Neural progenitor cell (in vitro differentiated cells): Measurements from ENCODE around the gene GON4L. TPM values are rescaled to one million over a fixed set of nuclear protein-coding genes. Genes with fewer than 3 reads are reported as not detected.
"Not testable (repeated sequence)": the region's sequence is repeated elsewhere in the genome, so short reads cannot be mapped to it uniquely, and the experiment has no call there.

Source experiments
- DNase-seq: peaks from one replicate; pipeline ENCODE4 v3.0.0-alpha.2; 2016; ENCODE audit warnings: low spot score
- H2AFZ ChIP-seq: fragments of 200-600 bp; sonication (generic); replicated peaks from 2 replicates; pipeline ENCODE4 v1.6.1; 2016; ENCODE audit warnings: antibody characterized with exemption
- H3F3A ChIP-seq: fragments of 200-600 bp; sonication (generic); 2 replicates; pipeline ENCODE4 v1.6.1; 2016; ENCODE audit warnings: antibody characterized with exemption, low read depth
- H3K27ac ChIP-seq: fragments of 200-600 bp; sonication (generic); 2 replicates; pipeline ENCODE4 v1.5.1; 2016; ENCODE audit warnings: mild to moderate bottlenecking
- H3K27me3 ChIP-seq: fragments of 200-600 bp; sonication (generic); 2 replicates; pipeline ENCODE4 v1.6.1; 2016; ENCODE audit warnings: mild to moderate bottlenecking, moderate library complexity
- H3K36me3 ChIP-seq: fragments of 200-600 bp; sonication (generic); 2 replicates; pipeline ENCODE4 v1.5.1; 2016
- H3K4me1 ChIP-seq: fragments of 200-600 bp; sonication (generic); 2 replicates; pipeline ENCODE4 v1.6.1; 2016; ENCODE audit warnings: mixed run types
- H3K4me2 ChIP-seq: fragments of 200-600 bp; sonication (generic); 2 replicates; pipeline ENCODE4 v1.6.1; 2016
- H3K4me3 ChIP-seq: fragments of 200-600 bp; sonication (generic); 2 replicates; pipeline ENCODE4 v1.5.1; 2016
- H3K79me2 ChIP-seq: fragments of 200-600 bp; sonication (generic); 2 replicates; pipeline ENCODE4 v1.6.1; 2016; ENCODE audit warnings: low read depth
- H3K9ac ChIP-seq: fragments of 200-600 bp; sonication (generic); 2 replicates; pipeline ENCODE4 v1.6.1; 2016
- H3K9me3 ChIP-seq: fragments of 200-600 bp; sonication (generic); 2 replicates; pipeline ENCODE4 v1.5.1; 2016; ENCODE audit warnings: low read depth
- H4K20me1 ChIP-seq: fragments of 200-600 bp; sonication (generic); 2 replicates; pipeline ENCODE4 v1.6.1; 2016; ENCODE audit warnings: low read depth
- H3K27ac Mint-ChIP-seq: 3 replicates; pipeline ENCODE4 v1.8.0; 2021; ENCODE audit warnings: mixed read lengths
- H3K27me3 Mint-ChIP-seq: 2 replicates; pipeline ENCODE4 v1.8.0; 2022; ENCODE audit warnings: low read depth, mild to moderate bottlenecking, inconsistent platforms, moderate library complexity, mixed read lengths; ENCODE audit not compliant: insufficient read depth
- H3K36me3 Mint-ChIP-seq: 3 replicates; pipeline ENCODE4 v1.8.0; 2021; ENCODE audit warnings: mixed read lengths
- H3K4me1 Mint-ChIP-seq: 3 replicates; pipeline ENCODE4 v1.8.0; 2021; ENCODE audit warnings: mixed read lengths
- H3K4me3 Mint-ChIP-seq: 3 replicates; pipeline ENCODE4 v1.8.0; 2021; ENCODE audit warnings: mild to moderate bottlenecking, moderate library complexity, mixed read lengths
- H3K9me3 Mint-ChIP-seq: 3 replicates; pipeline ENCODE4 v1.8.0; 2020; ENCODE audit warnings: mixed read lengths
- EZH2 ChIP-seq: fragments of 200-600 bp; sonication (generic); IDR thresholded peaks from 2 replicates; pipeline ENCODE4 v1.6.1; 2017; ENCODE audit warnings: antibody characterized with exemption, mild to moderate bottlenecking, moderate library complexity
- EZH2phosphoT487 ChIP-seq: fragments of 200-600 bp; sonication (generic); IDR thresholded peaks from 2 replicates; pipeline ENCODE4 v1.6.1; 2017; ENCODE audit warnings: antibody characterized with exemption
- total RNA-seq: library from RNA; depleted of rRNA; stranded (reverse); fragments of >200 nt; gene quantifications from 2 replicates; pipeline ENCODE4 v1.2.3, GENCODE V29; 2015; ENCODE audit warnings: low replicate concordance
- TF ChIP-seq, protein P1 (sequence below): fragments of 200-600 bp; sonication (generic); IDR thresholded peaks from 2 replicates; pipeline ENCODE4 v1.5.1; 2017; ENCODE audit warnings: antibody characterized with exemption, mild to moderate bottlenecking

Gene GON4L
- total RNA-seq, 1 donor from 2014 or later: 31.4 TPM

DNA sequence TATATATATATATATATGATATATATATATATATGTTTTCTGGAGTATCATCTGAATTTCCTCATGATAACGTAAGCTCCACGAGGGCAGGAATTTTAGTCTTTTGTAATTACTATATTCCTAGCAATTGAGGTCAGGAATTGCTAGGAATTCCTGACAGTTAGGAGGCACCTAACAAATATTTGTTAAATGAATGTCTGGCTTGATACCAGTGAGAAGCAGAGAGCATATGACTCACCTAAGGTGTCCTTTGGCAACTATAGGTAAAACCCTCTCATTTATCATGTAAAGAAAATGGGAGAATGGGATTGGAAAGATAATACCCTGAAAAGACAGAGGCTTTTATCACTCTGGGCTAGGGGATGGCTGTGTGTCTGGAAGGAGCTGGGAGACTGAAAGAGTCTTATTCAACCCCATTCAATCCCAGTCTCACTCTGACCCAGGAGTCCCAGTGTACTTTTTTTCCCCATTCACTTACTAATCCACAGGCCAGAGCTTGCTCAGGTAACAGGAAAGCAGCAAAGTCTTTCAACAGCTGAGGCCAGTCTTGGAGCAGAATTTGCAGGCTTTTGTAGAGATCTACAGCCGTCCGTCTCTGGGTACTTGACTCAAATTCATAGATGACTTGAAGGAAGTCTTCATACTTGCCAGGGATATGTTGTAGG, 96.9 kb downstream of the GON4L start:
- Histone ChIP-seq H3K36me3 (no peaks in the 10 kb centered on the region), H4K20me1 (no peaks in the 10 kb centered on the region), H3K79me2 (no peaks in the 10 kb centered on the region), H3K27me3 (no peaks in the 10 kb centered on the region), H3K4me2 (no peak overlapping the region), H3K4me3 (no peak overlapping the region), H3K4me1 (no peaks in the 10 kb centered on the region), H3F3A (peaks cover 8% of the 10 kb centered on the region), H2AFZ (no peak overlapping the region), H3K9me3 (no peaks in the 10 kb centered on the region), H3K9ac (no peak overlapping the region), H3K27ac (peak overlapping the region; percentile 70)
- Mint-ChIP-seq H3K9me3 (no peaks in the 10 kb centered on the region), H3K36me3 (peaks cover 39% of the 10 kb centered on the region), H3K4me3 (no peak overlapping the region), H3K27me3 (no peaks in the 10 kb centered on the region), H3K4me1 (no peaks in the 10 kb centered on the region), H3K27ac (no peak overlapping the region)
- DNase-seq: no peak
- TF ChIP-seq, protein P1, sequence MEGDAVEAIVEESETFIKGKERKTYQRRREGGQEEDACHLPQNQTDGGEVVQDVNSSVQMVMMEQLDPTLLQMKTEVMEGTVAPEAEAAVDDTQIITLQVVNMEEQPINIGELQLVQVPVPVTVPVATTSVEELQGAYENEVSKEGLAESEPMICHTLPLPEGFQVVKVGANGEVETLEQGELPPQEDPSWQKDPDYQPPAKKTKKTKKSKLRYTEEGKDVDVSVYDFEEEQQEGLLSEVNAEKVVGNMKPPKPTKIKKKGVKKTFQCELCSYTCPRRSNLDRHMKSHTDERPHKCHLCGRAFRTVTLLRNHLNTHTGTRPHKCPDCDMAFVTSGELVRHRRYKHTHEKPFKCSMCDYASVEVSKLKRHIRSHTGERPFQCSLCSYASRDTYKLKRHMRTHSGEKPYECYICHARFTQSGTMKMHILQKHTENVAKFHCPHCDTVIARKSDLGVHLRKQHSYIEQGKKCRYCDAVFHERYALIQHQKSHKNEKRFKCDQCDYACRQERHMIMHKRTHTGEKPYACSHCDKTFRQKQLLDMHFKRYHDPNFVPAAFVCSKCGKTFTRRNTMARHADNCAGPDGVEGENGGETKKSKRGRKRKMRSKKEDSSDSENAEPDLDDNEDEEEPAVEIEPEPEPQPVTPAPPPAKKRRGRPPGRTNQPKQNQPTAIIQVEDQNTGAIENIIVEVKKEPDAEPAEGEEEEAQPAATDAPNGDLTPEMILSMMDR: no peak
- TF ChIP-seq EZH2phosphoT487 (no peak), EZH2 (no peak)

DNA sequence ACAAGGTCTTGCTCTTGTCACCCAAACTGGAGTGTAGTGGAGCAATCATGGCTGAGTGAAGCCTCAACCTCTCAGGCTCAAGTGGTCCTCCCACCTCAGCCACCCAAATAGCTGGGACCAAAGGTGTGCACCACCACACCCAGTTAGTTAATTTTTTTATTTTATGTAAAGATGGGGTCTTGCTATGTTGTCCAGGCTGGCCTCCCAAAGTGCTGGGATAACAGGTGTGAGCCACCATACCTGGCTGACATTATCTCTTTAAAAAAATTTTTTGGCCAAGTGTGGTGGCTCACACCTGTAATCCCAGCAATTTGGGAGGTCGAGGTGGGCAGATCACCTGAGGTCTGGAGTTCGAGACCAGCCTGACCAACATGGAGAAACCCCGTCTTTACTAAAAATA, 98.0 kb downstream of the GON4L start:
- not testable (repeated sequence) for H3K9me3 ChIP-seq, H3K4me3 ChIP-seq, H3K4me2 ChIP-seq, H3K27ac Mint-ChIP-seq, H2AFZ ChIP-seq, H3K27me3 ChIP-seq, H3K27me3 Mint-ChIP-seq, H3K36me3 ChIP-seq, H3K9ac ChIP-seq, H3K27ac ChIP-seq, H3K9me3 Mint-ChIP-seq, H4K20me1 ChIP-seq, H3K4me1 ChIP-seq, H3F3A ChIP-seq, H3K4me3 Mint-ChIP-seq, H3K79me2 ChIP-seq, H3K4me1 Mint-ChIP-seq, DNase-seq
- peaks cover 38% of the 10 kb centered on the region for H3K36me3 Mint-ChIP-seq

DNA sequence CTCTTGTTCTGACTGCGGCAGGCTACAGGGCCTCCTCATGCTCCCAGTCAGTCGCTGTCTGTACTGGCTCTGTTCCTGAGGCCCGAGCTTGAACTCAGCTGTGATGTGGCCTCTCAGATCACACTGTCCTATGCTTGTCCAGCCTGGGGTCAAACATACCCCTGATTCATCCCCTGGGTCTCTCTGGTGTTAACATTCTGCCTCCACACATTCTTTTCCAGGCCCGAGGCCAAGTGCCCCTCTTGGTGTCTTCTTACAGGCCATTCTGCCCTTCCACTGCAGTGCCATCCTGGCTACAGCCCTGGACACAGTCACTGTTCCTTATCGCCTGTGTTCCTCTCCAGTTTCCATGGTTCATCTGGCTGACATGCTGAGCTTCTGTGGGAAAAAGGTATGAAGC, 108.9 kb downstream of the GON4L start:
- H4K20me1 ChIP-seq, DNase-seq, H3K4me2 ChIP-seq, H3K27ac Mint-ChIP-seq, H3K9me3 Mint-ChIP-seq, H3K36me3 ChIP-seq, H3K9ac ChIP-seq, H3K4me1 ChIP-seq, H3K9me3 ChIP-seq, H3K27me3 Mint-ChIP-seq, H3K36me3 Mint-ChIP-seq, H2AFZ ChIP-seq, H3K27ac ChIP-seq, H3K27me3 ChIP-seq, H3K4me3 ChIP-seq, H3K79me2 ChIP-seq, H3K4me1 Mint-ChIP-seq: not testable (repeated sequence)
- peak overlapping the region; percentile 64 for H3K4me3 Mint-ChIP-seq
- peaks cover 16% of the 10 kb centered on the region for H3F3A ChIP-seq

DNA sequence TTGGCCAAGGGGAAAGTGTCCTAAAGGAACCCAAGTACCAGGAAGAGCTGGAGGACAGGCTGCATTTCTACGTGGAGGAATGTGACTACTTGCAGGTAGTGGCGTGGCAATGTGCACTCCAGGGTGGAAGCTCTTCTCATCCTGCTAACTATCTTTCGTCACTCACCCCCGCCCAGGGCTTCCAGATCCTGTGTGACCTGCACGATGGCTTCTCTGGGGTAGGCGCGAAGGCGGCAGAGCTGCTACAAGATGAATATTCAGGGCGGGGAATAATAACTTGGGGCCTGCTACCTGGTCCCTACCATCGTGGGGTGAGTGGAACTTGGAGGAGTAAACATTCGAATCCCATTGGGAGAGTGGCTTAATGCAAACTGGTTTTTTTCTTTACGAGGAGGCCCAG, 109.4 kb downstream of the GON4L start:
- H3K27ac ChIP-seq, H4K20me1 ChIP-seq, H3K4me1 Mint-ChIP-seq, H2AFZ ChIP-seq, H3K9ac ChIP-seq, H3K36me3 ChIP-seq, H3K4me1 ChIP-seq, H3K27me3 Mint-ChIP-seq, H3K27ac Mint-ChIP-seq, H3K9me3 ChIP-seq, H3K9me3 Mint-ChIP-seq, H3K36me3 Mint-ChIP-seq, H3K4me3 ChIP-seq, DNase-seq, H3K27me3 ChIP-seq, H3K79me2 ChIP-seq, H3K4me2 ChIP-seq: not testable (repeated sequence)
- H3K4me3 Mint-ChIP-seq: peak overlapping the region; percentile 64
- H3F3A ChIP-seq: peaks cover 16% of the 10 kb centered on the region

DNA sequence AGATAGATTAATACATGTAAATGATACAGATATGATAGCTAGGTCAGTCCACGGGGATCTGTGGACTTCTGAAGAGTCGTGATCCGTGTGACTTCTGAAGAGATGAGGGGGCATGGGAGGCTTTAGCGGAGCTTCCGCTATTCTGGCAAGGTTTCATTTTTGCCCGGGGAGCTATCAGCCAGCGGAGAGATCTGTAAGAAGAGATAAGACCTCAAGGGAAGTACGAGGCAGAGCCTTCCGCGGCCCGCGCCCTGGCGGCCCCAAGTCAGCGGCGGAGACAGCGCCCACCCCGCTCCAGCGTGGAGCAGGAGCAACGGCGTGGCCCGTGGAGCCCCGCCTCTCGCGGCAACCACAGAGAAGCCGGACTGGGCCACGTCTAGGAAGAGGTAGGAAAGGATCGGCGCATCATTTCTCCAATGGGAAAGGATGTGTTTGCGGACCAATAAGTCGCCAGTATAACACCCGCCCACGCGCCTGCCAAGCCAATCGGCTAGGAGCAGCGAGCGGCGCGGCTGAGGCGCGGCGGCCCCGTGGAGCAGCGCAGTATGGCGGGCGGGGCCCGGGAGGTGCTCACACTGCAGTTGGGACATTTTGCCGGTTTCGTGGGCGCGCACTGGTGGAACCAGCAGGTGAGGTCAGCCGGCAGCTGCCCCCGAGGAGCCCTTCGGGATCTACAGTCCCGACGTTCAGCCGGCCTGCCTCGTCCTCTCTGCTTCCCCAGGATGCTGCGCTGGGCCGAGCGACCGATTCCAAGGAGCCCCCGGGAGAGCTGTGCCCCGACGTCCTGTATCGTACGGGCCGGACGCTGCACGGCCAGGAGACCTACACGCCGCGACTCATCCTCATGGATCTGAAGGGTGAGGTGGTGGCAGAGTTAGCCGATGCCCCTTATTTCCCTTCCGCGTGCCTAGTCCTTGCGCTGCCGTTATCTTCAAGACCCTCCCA, 111.5 kb downstream of the GON4L start:
- not testable (repeated sequence) for H3K79me2 ChIP-seq, H3K27me3 ChIP-seq, H3K4me1 Mint-ChIP-seq, H3K27ac ChIP-seq, H3K36me3 Mint-ChIP-seq, H3K36me3 ChIP-seq, H3K9me3 Mint-ChIP-seq, H3K27me3 Mint-ChIP-seq, H3K9me3 ChIP-seq, H3K4me1 ChIP-seq, H4K20me1 ChIP-seq
- Histone ChIP-seq H3F3A (peaks cover 16% of the 10 kb centered on the region), H3K4me2 (peak overlapping the region; percentile 77), H3K4me3 (peak overlapping the region; percentile 54), H3K9ac (peak overlapping the region; percentile 6), H2AFZ (peak overlapping the region; percentile 63)
- Mint-ChIP-seq H3K27ac (peak overlapping the region; percentile 91), H3K4me3 (peak overlapping the region; percentile 96)
- DNase-seq: peak; percentile 96
